ENCODE data around the gene CHFR. TPM values are rescaled to one million over a fixed set of nuclear protein-coding genes. Genes with fewer than 3 reads are reported as not detected.
"Not testable (repeated sequence)": the region's sequence is repeated elsewhere in the genome, so short reads cannot be mapped to it uniquely, and the experiment has no call there.

The CHFR gene
- total RNA-seq, 2 experiments from 2014 or later = 88.0 to 90.6 TPM

DNA sequence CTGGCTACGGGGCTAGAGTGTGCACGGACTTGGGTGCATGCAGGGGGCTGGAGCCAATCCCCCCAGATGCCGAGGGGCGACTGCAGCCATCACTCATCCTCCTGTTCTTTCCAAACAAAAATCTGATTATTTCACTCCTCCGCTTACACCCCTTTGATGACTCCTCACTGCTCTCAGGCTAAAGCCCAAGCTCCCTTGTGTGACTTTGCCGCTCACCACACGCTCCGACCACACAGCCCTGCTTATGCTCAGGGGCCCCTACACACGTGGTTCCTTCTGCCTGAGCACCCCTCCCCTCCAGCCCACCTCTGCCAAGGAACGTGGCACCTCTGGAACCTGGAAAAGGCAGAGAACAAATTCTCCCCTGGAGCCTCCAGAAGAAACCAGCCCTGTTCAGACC is 13.7 kb downstream of the CHFR start:
- ATAC-seq (no peak), DNase-seq (no peak)
- H3K9me3 Mint-ChIP-seq (ENCODE audit: insufficient read depth) = no peaks in the 10 kb centered on the region
- H3K4me1 Mint-ChIP-seq (ENCODE audit: low read depth) = peaks cover 32% of the 10 kb centered on the region
- H3K27ac Mint-ChIP-seq = peak overlapping the region; percentile 72
- ChIA-PET CTCF (interaction anchor here (0.6 to 3.0 kb wide), 4 partner anchors 11 to 33 kb away, joined by 3 to 15 read pairs (median 3); no protein-coding TSS in a partner anchor), POLR2A (interaction anchor here (0.8 to 1.5 kb wide), 5 partner anchors 9 to 112 kb away, joined by 3 to 6 read pairs (median 4); partner anchors contain the start of genes ANKLE2 and GOLGA3)
- peaks cover 60% of the 10 kb centered on the region for H3K36me3 Mint-ChIP-seq (ENCODE audit: low read depth)
- peak overlapping the region; percentile 22 for H3K4me3 Mint-ChIP-seq
- H3K27me3 Mint-ChIP-seq (ENCODE audit: low read depth) = no peaks in the 10 kb centered on the region

GRCh38 chr12:132872975-132873421 is 14.4 kb downstream of the CHFR start:
- peak overlapping the region; percentile 43 for H3K4me3 Mint-ChIP-seq
- CTCF ChIA-PET = interaction anchor here (0.6 to 3.0 kb wide), 5 partner anchors 10 to 34 kb away, joined by 3 to 15 read pairs (median 3); no protein-coding TSS in a partner anchor
- peaks cover 62% of the 10 kb centered on the region for H3K36me3 Mint-ChIP-seq (ENCODE audit: low read depth)

GRCh38 chr12:132872073-132872855 is 15.1 kb downstream of the CHFR start:
- peaks cover 64% of the 10 kb centered on the region for H3K36me3 Mint-ChIP-seq (ENCODE audit: low read depth)
- POLR2A ChIA-PET = interaction anchor here (1.0 to 1.3 kb wide), 3 partner anchors 32 to 84 kb away, joined by 3 to 4 read pairs (median 3); partner anchors contain the start of genes GOLGA3 and ZNF605
- CTCF ChIA-PET = interaction anchor here (0.8 to 3.0 kb wide), 2 partner anchors 11 to 33 kb away, joined by 4 to 15 read pairs; no protein-coding TSS in a partner anchor

More at GRCh38 chr12:132872975-132873421, 14.4 kb downstream of the CHFR start:
- Mint-ChIP-seq H3K27me3 (ENCODE audit: low read depth) (no peaks in the 10 kb centered on the region), H3K27ac (peak overlapping the region; percentile 81), H3K9me3 (ENCODE audit: insufficient read depth) (no peaks in the 10 kb centered on the region), H3K4me1 (ENCODE audit: low read depth) (peaks cover 32% of the 10 kb centered on the region)
- POLR2A ChIA-PET = interaction anchor here (0.8 to 1.5 kb wide), 6 partner anchors 9 to 111 kb away, joined by 3 to 6 read pairs (median 4); partner anchors contain the start of genes ANKLE2, GOLGA3 and ZNF605
- ATAC-seq = peak; percentile 85
- peak; percentile 67 for DNase-seq

GRCh38 chr12:132869551-132869950 is 17.9 kb downstream of the CHFR start:
- Mint-ChIP-seq H3K4me3 (no peak overlapping the region), H3K27me3 (ENCODE audit: low read depth) (no peaks in the 10 kb centered on the region), H3K4me1 (ENCODE audit: low read depth) (peaks cover 44% of the 10 kb centered on the region), H3K27ac (no peak overlapping the region), H3K36me3 (ENCODE audit: low read depth) (peaks cover 66% of the 10 kb centered on the region), H3K9me3 (ENCODE audit: insufficient read depth) (no peaks in the 10 kb centered on the region)
- ATAC-seq (no peak), DNase-seq (no peak)
- POLR2A ChIA-PET = no interaction called here
- CTCF ChIA-PET = no interaction called here

More at GRCh38 chr12:132872073-132872855, 15.1 kb downstream of the CHFR start:
- no peak for DNase-seq
- Mint-ChIP-seq H3K27me3 (ENCODE audit: low read depth) (no peaks in the 10 kb centered on the region), H3K4me3 (peak overlapping the region; percentile 43), H3K4me1 (ENCODE audit: low read depth) (peaks cover 36% of the 10 kb centered on the region), H3K9me3 (ENCODE audit: insufficient read depth) (no peaks in the 10 kb centered on the region), H3K27ac (peak overlapping the region; percentile 81)
- peak; percentile 20 for ATAC-seq

GRCh38 chr12:132866251-132866828 is 21.1 kb downstream of the CHFR start:
- ChIA-PET CTCF (no interaction called here), POLR2A (interaction anchor here (1.3 to 1.5 kb wide), 2 partner anchors 33 to 43 kb away, joined by 3 to 4 read pairs; no protein-coding TSS in a partner anchor)
- H3K27me3 Mint-ChIP-seq (ENCODE audit: low read depth) = no peaks in the 10 kb centered on the region
- ATAC-seq (no peak), DNase-seq (no peak)
- peaks cover 57% of the 10 kb centered on the region for H3K36me3 Mint-ChIP-seq (ENCODE audit: low read depth)
- H3K27ac Mint-ChIP-seq = peak overlapping the region; percentile 61
- no peak overlapping the region for H3K4me3 Mint-ChIP-seq
- peaks cover 19% of the 10 kb centered on the region for H3K4me1 Mint-ChIP-seq (ENCODE audit: low read depth)
- no peaks in the 10 kb centered on the region for H3K9me3 Mint-ChIP-seq (ENCODE audit: insufficient read depth)

DNA sequence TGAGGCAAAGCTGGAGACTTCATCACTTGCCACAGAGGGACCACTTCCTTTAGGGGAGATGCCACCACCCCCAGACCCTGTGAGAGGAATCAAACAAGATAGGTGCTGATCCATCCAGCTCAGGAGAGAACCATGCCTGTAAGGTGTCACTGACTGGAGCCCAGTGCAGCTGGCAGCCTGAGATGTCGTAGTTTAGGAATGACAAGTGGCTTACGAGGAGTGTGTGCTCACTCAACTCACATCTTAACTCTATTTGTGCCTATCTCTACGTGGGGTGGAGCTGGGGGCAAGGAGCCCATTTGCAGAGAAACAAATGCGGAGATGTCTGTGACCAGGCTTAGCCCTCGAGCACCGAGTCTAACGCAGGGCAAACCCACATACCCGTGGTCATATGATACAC is 25.8 kb downstream of the CHFR start:
- no peak for DNase-seq
- H3K27ac Mint-ChIP-seq = peak overlapping the region; percentile 49
- POLR2A ChIA-PET = interaction anchor here (1.5 kb wide), 1 partner anchor 11 kb away, joined by 3 read pairs; no protein-coding TSS in a partner anchor
- CTCF ChIA-PET = no interaction called here
- H3K9me3 Mint-ChIP-seq (ENCODE audit: insufficient read depth) = no peaks in the 10 kb centered on the region
- no peak for ATAC-seq
- H3K36me3 Mint-ChIP-seq (ENCODE audit: low read depth) = peaks cover 52% of the 10 kb centered on the region
- H3K4me3 Mint-ChIP-seq = no peak overlapping the region
- no peaks in the 10 kb centered on the region for H3K27me3 Mint-ChIP-seq (ENCODE audit: low read depth)
- H3K4me1 Mint-ChIP-seq (ENCODE audit: low read depth) = peaks cover 10% of the 10 kb centered on the region

GRCh38 chr12:132858718-132859266 is 28.6 kb downstream of the CHFR start:
- no peak overlapping the region for H3K4me3 Mint-ChIP-seq
- H3K36me3 Mint-ChIP-seq (ENCODE audit: low read depth) = peaks cover 57% of the 10 kb centered on the region
- H3K27me3 Mint-ChIP-seq (ENCODE audit: low read depth) = no peaks in the 10 kb centered on the region
- ChIA-PET POLR2A (no interaction called here), CTCF (no interaction called here)
- ATAC-seq = peak; percentile 51
- no peaks in the 10 kb centered on the region for H3K9me3 Mint-ChIP-seq (ENCODE audit: insufficient read depth)
- DNase-seq = peak; percentile 29
- peaks cover 8% of the 10 kb centered on the region for H3K4me1 Mint-ChIP-seq (ENCODE audit: low read depth)
- H3K27ac Mint-ChIP-seq = no peak overlapping the region

GRCh38 chr12:132857019-132857418 is 30.4 kb downstream of the CHFR start:
- POLR2A ChIA-PET = not testable (repeated sequence)
- H3K36me3 Mint-ChIP-seq (ENCODE audit: low read depth) = peaks cover 65% of the 10 kb centered on the region

GRCh38 chr12:132856581-132856980 is 30.8 kb downstream of the CHFR start:
- ATAC-seq = no peak
- POLR2A ChIA-PET = no interaction called here
- Mint-ChIP-seq H3K27me3 (ENCODE audit: low read depth) (no peaks in the 10 kb centered on the region), H3K4me1 (ENCODE audit: low read depth) (peaks cover 8% of the 10 kb centered on the region), H3K4me3 (no peak overlapping the region), H3K9me3 (ENCODE audit: insufficient read depth) (no peaks in the 10 kb centered on the region), H3K27ac (no peak overlapping the region), H3K36me3 (ENCODE audit: low read depth) (peaks cover 63% of the 10 kb centered on the region)
- CTCF ChIA-PET = no interaction called here
- no peak for DNase-seq

More at GRCh38 chr12:132857019-132857418, 30.4 kb downstream of the CHFR start:
- H3K4me3 Mint-ChIP-seq; H3K27me3 Mint-ChIP-seq (ENCODE audit: low read depth); H3K9me3 Mint-ChIP-seq (ENCODE audit: insufficient read depth); H3K27ac Mint-ChIP-seq; H3K4me1 Mint-ChIP-seq (ENCODE audit: low read depth); DNase-seq; ATAC-seq; CTCF ChIA-PET: not testable (repeated sequence)

GRCh38 chr12:132855211-132855610 is 32.2 kb downstream of the CHFR start:
- CTCF ChIA-PET; POLR2A ChIA-PET; H3K27ac Mint-ChIP-seq; ATAC-seq; H3K4me1 Mint-ChIP-seq (ENCODE audit: low read depth); H3K27me3 Mint-ChIP-seq (ENCODE audit: low read depth); H3K4me3 Mint-ChIP-seq; H3K9me3 Mint-ChIP-seq (ENCODE audit: insufficient read depth); DNase-seq: not testable (repeated sequence)
- peaks cover 64% of the 10 kb centered on the region for H3K36me3 Mint-ChIP-seq (ENCODE audit: low read depth)

GRCh38 chr12:132853285-132854092 is 33.9 kb downstream of the CHFR start:
- no peak for DNase-seq
- no peak for ATAC-seq
- peaks cover 4% of the 10 kb centered on the region for H3K4me1 Mint-ChIP-seq (ENCODE audit: low read depth)
- no peaks in the 10 kb centered on the region for H3K27me3 Mint-ChIP-seq (ENCODE audit: low read depth)
- H3K36me3 Mint-ChIP-seq (ENCODE audit: low read depth) = peaks cover 62% of the 10 kb centered on the region
- ChIA-PET CTCF (no interaction called here), POLR2A (no interaction called here)
- H3K27ac Mint-ChIP-seq = no peak overlapping the region
- no peak overlapping the region for H3K4me3 Mint-ChIP-seq
- no peaks in the 10 kb centered on the region for H3K9me3 Mint-ChIP-seq (ENCODE audit: insufficient read depth)

All from activated CD8-positive, alpha-beta T cell treated with anti-CD3 and anti-CD28 coated beads, Interleukin-2, amount 10 ng/mL, durations not matched to agents 7 days and 5 days (primary cell).